ENCODE results near the gene LZTR1.
A peak's percentile ranks its signal among the peaks of the same experiment; 100 is the strongest.

LZTR1 gene

GRCh38 chr22:20951151-20951931, 30.8 kb upstream of the LZTR1 start:
- DNase-seq, result no peak

GRCh38 chr22:20951932-20952380, 30.1 kb upstream of the LZTR1 start:
- no peak for DNase-seq

DNA sequence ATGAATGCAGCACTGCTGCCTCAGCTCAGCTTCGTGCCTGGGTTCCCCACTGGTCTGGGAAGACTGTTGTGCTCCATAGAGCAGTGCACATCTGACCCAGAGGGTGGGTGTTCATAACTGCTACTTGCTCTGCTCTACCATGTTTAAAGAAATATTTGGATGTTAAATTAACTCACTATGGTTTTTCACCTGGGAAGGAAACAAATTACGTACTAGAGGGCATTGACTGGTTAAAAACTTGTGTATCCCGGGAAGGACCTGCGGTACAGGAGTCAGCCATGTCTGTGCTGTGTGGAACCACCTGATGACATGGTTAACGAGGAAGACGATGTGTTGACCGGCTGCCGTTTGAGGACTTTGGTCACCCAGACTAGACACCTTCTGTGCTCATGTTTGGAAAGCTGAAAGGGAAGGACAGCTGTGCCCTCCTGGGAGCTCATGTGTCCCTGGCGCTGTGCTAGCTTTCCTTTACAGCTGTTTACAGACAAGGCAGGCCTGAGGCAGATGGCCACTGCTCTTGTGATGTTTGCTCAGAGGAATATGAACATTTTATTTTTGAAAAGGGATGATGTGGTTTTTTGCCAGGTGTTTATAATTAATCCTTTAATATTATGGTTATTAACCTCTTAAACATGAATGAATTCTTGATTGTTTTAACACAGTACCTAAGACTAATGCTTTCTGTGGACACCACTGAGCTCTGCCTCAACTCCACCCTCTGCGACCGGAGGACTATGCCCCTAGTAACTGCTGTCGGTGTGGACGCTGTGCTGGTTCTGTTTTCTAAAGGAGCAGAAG, 29.4 kb upstream of the LZTR1 start:
- no peak for DNase-seq

- DNase-seq, result no peak
These were observed 28.8 kb upstream of the LZTR1 start for GRCh38 chr22:20953342-20953608.

- DNase-seq, result no peak
These were observed 28.2 kb upstream of the LZTR1 start for GRCh38 chr22:20953668-20954500.

GRCh38 chr22:20955548-20955947, 26.5 kb upstream of the LZTR1 start:
- no peak for DNase-seq

GRCh38 chr22:20956258-20957101, 25.6 kb upstream of the LZTR1 start:
- no peak for DNase-seq

DNA sequence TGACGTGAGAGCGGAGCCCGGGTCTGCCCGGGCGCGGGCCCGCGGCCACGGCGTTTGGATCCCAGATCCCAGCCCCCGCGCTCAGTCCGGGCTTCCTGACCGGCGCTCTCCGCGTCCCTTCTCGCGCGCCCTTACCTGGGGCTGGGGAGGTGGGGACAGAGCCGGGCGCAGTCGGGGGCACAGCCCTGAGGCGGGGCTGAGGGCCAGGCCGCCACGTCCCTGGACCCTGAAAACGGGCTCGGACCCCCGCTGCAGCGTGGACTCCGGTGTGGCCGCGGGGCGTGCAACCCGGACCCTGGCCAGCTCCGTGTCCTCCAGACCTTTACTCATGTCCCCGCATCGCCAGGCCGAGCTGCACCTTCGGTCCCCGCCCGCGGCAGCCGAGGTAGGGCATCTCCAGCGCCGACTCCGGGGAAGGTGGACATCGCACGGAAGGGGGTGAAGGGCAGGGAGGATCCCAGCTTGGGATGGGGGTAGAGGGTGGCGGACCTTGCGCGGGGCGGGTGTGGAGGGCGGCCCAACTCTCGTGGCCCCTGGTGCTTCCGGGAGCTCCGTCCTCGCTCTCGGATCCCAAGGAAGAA, 24.9 kb upstream of the LZTR1 start:
- DNase-seq, result peak; percentile 43

DNA sequence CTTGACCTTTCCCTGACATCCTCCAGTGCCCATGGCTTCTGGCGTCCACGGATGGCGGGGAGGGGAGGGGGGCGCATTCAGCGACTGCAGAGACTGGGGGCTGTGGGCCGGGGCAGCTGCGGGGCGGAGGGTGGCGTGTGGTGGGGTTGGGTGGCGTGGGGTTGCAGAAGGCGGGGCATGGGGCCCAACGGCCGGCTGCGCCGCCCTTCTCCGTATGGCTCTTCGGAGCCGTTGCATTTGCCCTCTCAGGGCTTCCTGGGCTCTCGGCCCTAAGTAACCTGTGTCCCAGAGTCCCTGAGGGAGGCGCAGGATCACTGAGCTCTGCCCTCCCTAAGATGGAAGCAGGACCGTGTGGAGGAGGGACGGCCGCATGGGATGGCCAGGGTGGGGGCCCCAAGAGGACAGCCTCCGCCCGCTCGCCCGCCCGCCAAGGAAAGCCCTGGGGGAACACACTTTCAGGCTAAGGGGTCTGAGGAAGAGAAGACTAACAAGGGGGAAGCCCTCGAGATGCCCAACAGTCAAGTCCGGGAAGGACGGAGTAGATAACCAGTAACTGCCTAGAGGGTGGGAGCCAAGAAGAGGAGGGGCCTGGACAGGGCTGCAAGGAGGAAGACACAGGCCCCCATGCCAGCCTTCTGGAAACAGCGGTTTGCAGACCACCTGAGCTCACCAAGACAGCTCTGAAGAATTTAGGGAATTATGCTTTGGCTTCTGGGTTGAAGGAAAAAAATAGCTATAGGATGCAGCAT, 24.2 kb upstream of the LZTR1 start:
- peak; percentile 57 for DNase-seq

GRCh38 chr22:20959578-20960461, 22.3 kb upstream of the LZTR1 start:
- no peak for DNase-seq

DNA sequence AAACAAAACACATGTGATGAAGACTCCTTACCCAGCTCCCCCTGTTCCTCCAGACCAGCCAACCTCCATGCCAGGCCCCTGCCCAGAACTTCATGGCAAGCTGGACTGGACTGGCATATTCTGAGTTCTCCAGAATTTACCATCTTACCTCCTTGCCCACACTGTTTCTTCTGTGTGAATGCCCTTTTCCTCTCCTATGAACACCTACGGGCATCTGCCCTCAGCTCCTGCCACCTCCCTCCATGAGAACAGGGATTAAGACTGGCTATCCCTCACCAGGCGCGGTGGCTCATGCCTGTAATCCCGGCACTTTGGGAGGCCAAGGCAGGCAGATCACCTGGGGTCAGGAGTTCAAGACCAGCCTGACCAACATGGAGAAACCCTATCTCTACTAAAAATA, 21.5 kb upstream of the LZTR1 start:
- no peak for DNase-seq

DNA sequence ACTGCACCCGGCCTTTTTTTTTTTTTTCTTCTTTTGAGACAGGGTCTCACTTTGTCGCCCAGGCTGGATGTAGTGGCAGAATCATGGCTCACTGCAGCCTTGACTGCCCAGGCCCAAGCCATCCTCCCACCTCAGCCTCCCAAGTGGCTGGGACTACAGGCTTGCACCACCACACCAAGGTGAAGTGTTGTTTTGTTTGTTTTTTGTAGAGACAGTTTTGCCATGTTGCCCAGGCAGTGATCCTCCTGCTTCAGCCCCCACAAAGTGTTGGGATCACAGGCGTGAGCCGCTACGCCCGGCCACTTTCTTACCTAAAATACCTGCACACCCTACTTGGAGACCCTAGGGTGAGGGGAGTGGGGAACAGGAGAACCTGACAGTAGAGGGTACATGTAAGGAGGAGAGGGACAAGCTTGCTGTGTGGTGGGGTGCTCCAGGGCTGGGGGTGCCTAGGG, 19.6 kb upstream of the LZTR1 start:
- DNase-seq, result no peak

DNA sequence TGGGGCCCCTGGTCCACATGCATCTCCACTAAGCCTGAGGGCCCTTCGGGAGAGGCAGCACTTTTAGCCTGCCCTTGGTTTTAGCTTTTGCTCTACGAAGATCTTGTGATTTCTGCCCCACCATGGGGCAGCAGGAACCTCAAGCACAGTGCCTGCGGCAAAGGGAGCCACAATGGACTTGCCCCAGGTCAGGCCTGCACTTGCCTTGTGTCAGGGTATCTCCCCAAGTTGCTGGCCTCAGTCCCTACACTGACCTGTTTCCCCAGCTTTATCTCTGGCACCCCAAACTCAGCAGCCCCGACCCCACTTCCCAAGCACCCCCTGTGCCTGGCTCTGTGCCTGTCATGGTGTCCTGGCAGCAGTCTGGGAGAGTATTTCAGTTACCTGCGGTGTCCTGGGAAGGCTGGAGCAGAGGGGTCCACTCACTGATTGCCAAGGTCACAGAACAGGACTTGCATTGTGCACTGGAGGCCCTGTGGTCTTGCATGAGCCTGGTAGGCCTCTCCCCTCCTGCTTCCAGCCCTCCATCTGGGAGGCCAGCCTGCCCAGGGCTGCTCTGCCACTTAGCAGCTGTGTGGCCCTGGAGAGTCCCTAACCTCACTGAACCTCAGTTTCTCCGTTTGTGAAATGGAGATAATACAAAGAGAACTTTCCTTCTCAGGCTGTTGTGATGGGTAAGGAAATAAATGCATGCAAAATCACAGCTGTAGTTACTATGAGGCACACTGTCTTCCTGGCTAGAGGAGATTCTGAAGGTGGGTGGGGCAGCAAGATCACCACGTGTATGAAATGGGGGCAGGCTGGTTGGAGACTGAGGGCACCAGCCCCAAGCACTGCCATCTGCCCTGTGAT, 18.7 kb upstream of the LZTR1 start:
- DNase-seq, result no peak

DNA sequence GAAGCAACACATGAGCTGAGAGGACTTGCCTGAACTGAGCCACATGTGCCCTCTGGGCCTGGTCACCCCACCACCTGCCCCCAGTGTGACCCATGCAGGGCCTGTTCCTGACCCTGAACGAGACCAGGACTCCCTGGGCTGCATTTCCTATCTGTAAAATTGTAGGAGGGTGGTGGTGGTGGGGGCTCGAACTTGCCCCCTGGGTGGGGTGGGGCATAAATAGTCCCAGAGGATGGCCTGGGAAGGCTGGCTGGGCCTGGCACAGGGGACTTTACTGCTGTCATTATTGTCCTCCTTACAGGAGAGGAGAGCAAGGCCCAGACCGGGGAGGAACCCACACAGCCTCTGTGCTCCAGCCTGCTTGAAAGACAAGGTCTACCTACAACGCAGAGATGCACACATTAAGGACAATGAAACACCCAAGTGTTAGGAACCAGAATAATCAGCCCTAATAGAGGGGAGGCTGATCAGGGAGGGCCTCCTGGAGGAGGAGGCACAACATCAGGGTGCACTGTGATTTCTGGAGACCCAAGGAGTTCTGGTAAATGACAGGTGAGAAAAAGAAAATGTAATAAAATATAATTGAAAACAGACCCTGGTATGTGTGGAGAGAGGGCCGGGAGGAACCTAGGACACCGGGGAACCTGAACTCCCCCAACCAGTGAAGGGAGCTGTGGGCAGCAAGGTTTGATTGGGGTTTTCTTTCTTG, 17.9 kb upstream of the LZTR1 start:
- DNase-seq, result no peak

- no peak for DNase-seq
These were observed 17.3 kb upstream of the LZTR1 start for GRCh38 chr22:20964799-20965103.

- DNase-seq, result no peak
These were observed 16.8 kb upstream of the LZTR1 start for GRCh38 chr22:20965104-20965887.

- DNase-seq, result no peak
These were observed 15.9 kb upstream of the LZTR1 start for GRCh38 chr22:20965888-20966855.
